ENCODE measurements around the gene CREG2.

Gene CREG2

DNA sequence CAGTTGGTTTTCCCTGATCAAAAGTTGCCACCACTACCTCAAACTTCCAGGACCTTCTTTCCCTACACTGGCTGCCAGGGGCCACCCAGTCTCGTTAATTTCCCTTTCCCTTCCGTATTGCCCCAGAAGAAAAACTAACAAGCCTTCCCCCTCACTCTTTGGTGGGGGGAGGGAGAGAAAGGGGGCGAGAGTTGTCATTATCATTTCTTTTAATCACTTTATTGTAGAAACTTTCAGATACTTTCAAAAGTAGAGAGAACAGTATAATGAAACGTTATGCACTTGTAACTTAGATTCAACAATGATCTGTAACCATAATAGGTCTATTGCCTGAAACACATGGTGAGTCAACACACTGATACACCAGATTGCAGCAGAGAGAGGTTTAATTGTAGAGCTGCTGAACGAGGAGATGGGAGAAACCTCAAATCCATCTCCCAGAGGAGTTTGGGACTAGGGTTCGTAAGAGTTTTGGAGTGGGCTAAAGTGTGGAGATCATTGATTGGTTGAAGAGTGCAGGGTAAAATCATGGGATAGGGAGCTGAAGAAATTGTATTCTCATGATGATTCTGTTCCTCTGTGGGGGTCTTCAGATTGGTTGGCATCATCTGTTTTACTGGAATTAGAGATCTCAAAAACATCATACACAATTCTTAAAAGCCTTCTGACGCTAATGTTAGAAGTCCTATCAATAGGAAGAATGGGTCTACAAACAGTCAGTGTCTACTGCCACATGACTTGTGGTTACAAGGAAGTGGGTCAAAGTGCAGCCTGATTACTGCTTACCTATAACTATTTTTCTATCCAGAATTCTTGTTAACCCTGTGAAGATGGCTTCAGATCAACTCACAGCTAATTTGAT lies 76.2 kb downstream of the CREG2 start:
- no peak for DNase-seq (ENCODE audit: low read depth in 1 of 2, low spot score in 1 of 2)

DNA sequence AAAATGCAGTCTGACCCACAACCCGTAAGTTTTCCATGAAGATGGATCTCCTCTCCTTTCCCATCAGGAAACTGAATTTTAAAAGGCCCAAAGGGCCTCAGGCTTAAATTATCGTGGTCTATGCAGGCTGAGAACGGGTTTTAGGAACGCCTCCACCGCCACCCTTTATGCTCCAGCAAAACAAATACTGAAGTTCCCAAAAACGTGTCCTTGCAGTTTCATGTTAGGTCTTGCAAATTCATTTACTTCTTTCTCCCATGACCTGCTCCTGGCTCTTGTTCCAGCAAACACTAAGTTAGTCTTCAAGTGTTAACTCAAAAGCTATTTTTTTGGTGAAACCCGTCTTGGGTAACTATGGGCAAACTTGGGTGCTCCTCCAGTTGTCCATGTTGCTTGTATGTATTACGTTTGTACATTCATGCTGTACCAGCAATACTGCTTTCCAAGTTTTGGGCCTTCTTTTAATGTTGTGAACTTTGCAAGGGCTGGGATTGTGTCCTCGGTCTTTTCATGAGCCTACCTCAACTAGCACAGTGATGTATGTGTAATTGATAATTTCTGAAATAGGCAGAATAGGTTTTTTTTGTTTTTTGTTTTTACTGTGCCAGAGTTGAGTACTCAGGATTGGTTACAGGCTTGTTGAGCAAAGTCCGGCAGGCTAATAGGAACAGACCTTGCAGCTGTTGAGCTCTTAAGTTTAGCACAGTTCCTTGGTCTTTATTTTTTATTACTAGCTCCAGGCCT lies 77.0 kb downstream of the CREG2 start:
- no peak for DNase-seq (ENCODE audit: low read depth in 1 of 2, low spot score in 1 of 2)

DNA sequence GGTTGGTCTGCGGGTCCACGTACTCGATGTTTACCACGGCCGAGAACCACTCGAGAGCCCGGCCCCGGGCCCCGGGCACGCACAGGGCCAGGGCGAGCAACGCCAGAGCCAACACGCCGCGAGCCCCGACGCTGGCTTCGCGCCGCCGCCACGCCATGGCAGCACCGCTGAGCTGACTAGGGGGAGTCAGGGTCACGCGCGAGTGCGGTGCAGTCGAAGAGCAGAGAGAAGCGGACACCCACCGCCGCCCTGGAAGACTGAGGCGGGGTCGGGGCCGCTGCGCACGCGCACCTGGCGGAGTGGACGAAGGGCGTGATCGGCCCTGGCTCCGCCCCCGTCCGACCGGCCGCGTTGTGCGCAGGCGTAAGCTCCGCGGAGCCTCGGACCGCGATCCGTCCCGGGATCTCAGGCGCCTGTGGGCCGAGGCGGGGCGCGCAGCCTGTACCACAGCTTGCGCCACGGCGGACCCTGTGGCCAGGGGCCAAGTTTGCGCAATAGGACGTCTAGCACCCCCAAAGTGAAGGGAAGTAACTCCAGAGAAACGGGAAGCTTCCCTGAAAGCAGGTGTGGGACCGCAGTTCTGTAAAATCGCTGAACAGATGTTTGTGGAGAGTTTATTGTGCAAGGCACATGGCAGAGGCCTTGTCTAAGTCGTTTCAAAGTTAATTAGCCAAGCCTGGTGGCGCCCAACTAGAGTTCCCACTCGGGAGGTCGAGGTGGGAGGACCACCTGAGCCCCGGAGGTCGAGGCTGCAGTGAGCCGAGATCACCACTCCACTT lies 78.7 kb downstream of the CREG2 start, which contains the start of gene RNF149:
Gene RNF149 (minus strand): TSS at position 270 of the 779 bp plus-strand sequence. CDS start 113 bp downstream, at position 157.
- peak; percentile 84 to 91 for DNase-seq (ENCODE audit: low read depth in 1 of 2, low spot score in 1 of 2)

DNA sequence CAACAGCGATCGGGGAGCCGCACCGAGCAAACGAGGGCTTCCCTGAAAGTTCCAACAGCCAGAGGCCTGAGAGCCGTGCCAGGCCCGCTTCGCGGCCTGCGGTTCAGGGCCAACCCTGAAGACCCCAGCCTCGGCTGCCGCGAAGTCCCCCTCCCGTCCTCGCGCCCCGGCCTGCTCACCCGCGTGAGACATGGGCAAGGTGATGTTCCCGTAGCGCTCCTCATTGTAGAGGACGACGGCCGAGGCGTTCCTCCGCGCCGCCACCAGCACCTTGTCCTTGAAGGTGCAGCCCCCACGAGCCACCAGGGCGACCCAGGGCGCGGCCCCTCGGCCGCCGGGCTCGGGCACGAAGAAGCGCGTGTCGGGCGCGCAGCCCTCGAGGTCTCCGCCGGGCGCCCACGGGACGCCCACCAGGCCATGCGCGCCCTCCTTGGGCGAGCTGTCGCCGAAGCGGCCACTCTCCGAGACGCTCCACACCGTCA lies 79.3 kb downstream of the CREG2 start:
- DNase-seq (ENCODE audit: low read depth in 1 of 2, low spot score in 1 of 2), result no peak

GRCh38 chr2:101307503-101307902 lies 79.8 kb downstream of the CREG2 start:
- no peak for DNase-seq (ENCODE audit: low read depth in 1 of 2, low spot score in 1 of 2)

- no peak for DNase-seq (ENCODE audit: low read depth in 1 of 2, low spot score in 1 of 2)
Measured at GRCh38 chr2:101306410-101306809, 80.9 kb downstream of the CREG2 start.

DNA sequence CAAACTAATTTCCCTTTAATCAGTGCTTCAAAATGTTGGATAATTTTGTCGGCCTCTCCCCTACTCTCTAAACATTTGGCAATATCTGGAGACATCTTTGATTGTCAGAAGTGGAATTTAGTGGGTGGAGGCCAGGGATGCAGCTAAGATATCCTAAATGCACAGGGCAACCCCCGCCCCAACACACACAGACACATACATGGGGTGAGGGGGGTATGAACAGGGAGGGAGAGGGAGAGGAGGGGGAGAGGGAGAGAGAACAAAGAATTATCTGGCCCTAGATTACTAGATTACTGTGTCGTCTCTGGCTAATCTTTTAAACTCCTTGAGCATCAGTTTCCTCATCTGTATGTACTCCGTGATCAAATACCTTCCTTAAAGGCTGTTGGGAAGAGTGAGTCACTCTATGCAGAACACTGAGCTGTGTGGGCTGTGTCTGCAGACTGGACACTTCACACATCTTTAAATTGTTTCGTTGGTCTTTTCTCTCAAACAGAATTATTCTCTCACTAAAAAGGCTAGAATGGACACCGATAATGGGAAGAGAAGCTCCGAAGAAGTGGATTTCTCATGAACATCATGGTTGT lies 81.7 kb downstream of the CREG2 start:
- DNase-seq (ENCODE audit: low read depth in 1 of 2, low spot score in 1 of 2), result no peak

DNA sequence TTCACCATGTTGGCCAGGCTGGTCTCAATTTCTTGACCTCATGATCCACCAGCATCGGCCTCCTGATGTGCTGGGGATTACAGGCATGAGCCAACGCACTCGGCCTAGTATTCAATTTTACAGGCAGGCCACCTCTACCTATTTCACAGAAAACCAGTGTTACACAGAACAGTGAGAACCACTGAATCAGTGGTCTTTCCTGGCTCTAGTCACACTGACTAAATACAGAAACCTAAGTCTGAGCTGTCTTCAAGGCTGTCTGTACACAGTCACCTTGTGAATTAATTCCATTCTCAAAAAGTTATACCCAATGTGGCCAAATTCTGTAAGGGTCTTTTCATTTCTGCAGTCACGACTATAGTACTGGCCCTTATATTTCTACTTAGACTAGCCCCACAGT lies 82.3 kb downstream of the CREG2 start:
- no peak for DNase-seq (ENCODE audit: low read depth in 1 of 2, low spot score in 1 of 2)

- DNase-seq (ENCODE audit: low read depth in 1 of 2, low spot score in 1 of 2), result no peak
Measured at GRCh38 chr2:101303688-101304087, 83.6 kb downstream of the CREG2 start.

- no peak for DNase-seq (ENCODE audit: low read depth in 1 of 2, low spot score in 1 of 2)
Measured at GRCh38 chr2:101302016-101302415, 85.3 kb downstream of the CREG2 start.

DNA sequence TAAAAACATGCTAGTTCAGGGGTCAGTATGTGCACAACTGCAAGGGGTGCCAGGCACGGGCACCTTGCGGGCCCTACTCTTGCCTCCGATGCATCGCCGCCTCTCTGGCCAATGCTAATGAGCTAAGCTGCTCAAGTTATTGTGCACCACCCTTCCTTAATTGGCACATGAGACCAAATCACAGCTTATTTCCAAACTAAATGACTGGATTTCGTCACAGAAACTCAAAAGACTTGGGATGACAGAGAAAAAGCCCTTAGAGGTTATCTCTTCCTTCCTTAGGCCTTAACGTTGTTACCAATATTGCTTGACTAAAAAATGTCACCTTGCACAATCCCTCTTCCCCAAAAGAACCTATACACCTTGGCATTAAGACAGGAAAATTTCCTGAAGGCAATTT lies 86.5 kb downstream of the CREG2 start:
- DNase-seq (ENCODE audit: low read depth in 1 of 2, low spot score in 1 of 2), result no peak

GRCh38 chr2:101300164-101300563 lies 87.1 kb downstream of the CREG2 start:
- DNase-seq (ENCODE audit: low read depth in 1 of 2, low spot score in 1 of 2), result no peak

DNA sequence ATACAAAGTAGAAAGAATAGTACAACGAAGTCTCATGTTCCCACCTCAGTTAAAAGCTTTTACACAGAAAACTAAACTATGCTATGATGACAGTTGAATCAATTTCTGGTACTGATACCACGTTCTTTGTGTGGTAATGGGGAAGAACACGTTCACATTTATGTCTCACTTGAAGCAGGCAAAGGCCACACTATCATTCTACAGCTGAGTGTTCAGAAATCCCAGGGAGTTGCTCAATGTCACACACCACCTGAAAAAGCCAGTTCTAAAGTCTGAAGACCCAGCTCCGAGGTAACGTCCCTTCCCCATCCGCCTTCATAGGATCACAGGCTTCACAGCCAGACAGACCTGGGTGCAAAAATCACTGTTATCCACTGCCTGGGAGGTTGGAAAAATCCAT lies 87.7 kb downstream of the CREG2 start:
- no peak for DNase-seq (ENCODE audit: low read depth in 1 of 2, low spot score in 1 of 2)

- DNase-seq (ENCODE audit: low read depth in 1 of 2, low spot score in 1 of 2), result no peak
Measured at GRCh38 chr2:101297383-101297782, 89.9 kb downstream of the CREG2 start.

GRCh38 chr2:101296371-101296770 lies 90.9 kb downstream of the CREG2 start:
- no peak for DNase-seq (ENCODE audit: low read depth in 1 of 2, low spot score in 1 of 2)

DNA sequence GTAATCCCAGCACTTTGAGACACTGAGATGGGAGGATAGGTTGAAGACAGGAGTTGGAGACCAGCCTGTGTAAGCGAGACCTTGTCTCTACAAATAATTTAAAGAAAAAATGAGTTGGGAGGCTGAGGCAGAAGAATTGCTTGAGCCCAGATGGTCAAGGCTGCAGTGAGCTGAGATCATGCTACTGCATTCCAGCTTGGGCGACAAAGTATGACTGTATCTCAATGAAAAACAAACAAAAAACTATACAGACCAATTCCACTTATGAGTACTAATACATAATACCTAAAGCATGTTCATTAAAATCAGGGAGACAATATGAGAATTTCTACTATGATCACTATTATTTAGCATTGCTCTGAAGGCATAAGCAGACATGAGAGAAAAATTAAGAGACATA lies 91.4 kb downstream of the CREG2 start:
- DNase-seq (ENCODE audit: low read depth in 1 of 2, low spot score in 1 of 2), result no peak

Measured in activated T-helper 1 cell treated with anti-CD3 and anti-CD28 coated beads, Interleukin-2, amount 50 U/mL, for 16 hours (primary cell).